Caco-2 (cell line): Measurements from ENCODE around the gene TSPAN32. TPM values are rescaled to one million over a fixed set of nuclear protein-coding genes. Genes with fewer than 3 reads are reported as not detected.

ENCODE experiments used
- BruUV-seq: library from RNA; stranded (reverse); fragments of 400-500 nt; replicated peaks from 2 replicates; lab custom pipeline; 2021; lab: Mats Ljungman, UMichigan
- CTCF ChIA-PET: fragments of 300-600 bp; sonication (Branson Sonifier 250); formaldehyde crosslinking; loops from one replicate; lab custom pipeline; 2022; ENCODE audit warnings: antibody characterized with exemption; lab: Charles Lee
- POLR2A ChIA-PET: fragments of 300-600 bp; sonication (Branson Sonifier 250); formaldehyde crosslinking; loops from one replicate; lab custom pipeline; 2022; ENCODE audit warnings: antibody characterized with exemption; lab: Charles Lee
- DNase-seq, 2 experiments: peaks; one replicate each; pipeline versions ENCODE4 v3.0.0 to v3.0.0-alpha.2; 2020 to 2022
- H3K27me3 ChIP-seq: replicated peaks from 2 replicates; pipeline ENCODE4 v1.6.0; 2011; ENCODE audit warnings: low read length; ENCODE audit not compliant: control insufficient read depth, insufficient read depth
- H3K36me3 ChIP-seq: 2 replicates; pipeline ENCODE4 v1.5.1; 2011; ENCODE audit warnings: low read length; ENCODE audit not compliant: control insufficient read depth, insufficient read depth
- H3K4me1 ChIP-seq: fragments of 250-450 bp; sonication (Bioruptor Pico); 2 replicates; pipeline ENCODE4 v1.5.1; 2020; ENCODE audit warnings: mild to moderate bottlenecking
- H3K4me3 ChIP-seq: 2 replicates; pipeline ENCODE4 v1.5.1; 2011; ENCODE audit warnings: low read depth, mild to moderate bottlenecking, control low read depth, low read length
- H3K9me3 ChIP-seq: fragments of 250-450 bp; sonication (Bioruptor Pico); 2 replicates; pipeline ENCODE4 v1.5.1; 2020; ENCODE audit warnings: mild to moderate bottlenecking, moderate library complexity
- H3K27ac Mint-ChIP-seq: one replicate; pipeline ENCODE4 v1.8.0; 2022; ENCODE audit warnings: mixed read lengths; ENCODE audit not compliant: unreplicated experiment
- H3K27me3 Mint-ChIP-seq: one replicate; pipeline ENCODE4 v1.8.0; 2022; ENCODE audit warnings: mixed read lengths; ENCODE audit not compliant: insufficient read depth, unreplicated experiment
- H3K36me3 Mint-ChIP-seq: one replicate; pipeline ENCODE4 v1.8.0; 2022; ENCODE audit warnings: mild to moderate bottlenecking, mixed read lengths; ENCODE audit not compliant: insufficient read depth, unreplicated experiment
- H3K4me1 Mint-ChIP-seq: one replicate; pipeline ENCODE4 v1.8.0; 2022; ENCODE audit warnings: low read depth, mixed read lengths; ENCODE audit not compliant: unreplicated experiment
- H3K4me3 Mint-ChIP-seq: one replicate; pipeline ENCODE4 v1.8.0; 2022; ENCODE audit warnings: mild to moderate bottlenecking, moderate library complexity, mixed read lengths; ENCODE audit not compliant: unreplicated experiment
- H3K9me3 Mint-ChIP-seq: one replicate; pipeline ENCODE4 v1.8.0; 2022; ENCODE audit warnings: mixed read lengths; ENCODE audit not compliant: unreplicated experiment
- CTCF ChIP-seq, 2 experiments: fragments of 200-600 bp in 1 of 2; IDR thresholded peaks; 1 replicate in 1 of 2; 2 replicates in 1 of 2; pipeline versions ENCODE4 v1.5.1 to v1.8.0; 2011 to 2022; ENCODE audit warnings: antibody characterized with exemption in 1 of 2, control low read depth in 1 of 2, inconsistent platforms in 1 of 2, low read depth in 1 of 2, low read length in 1 of 2, mild to moderate bottlenecking in 1 of 2, moderate library complexity in 1 of 2; ENCODE audit not compliant: insufficient read depth in 1 of 2, severe bottlenecking in 1 of 2, unreplicated experiment in 1 of 2
- intact Hi-C: fragments of 100-400 bp; cut with micrococcal nuclease; formaldehyde crosslinking; loops from one replicate; pipeline ENCODE4 v1.10.0; 2022; ENCODE audit not compliant: unreplicated experiment
- total RNA-seq: library from RNA; stranded (reverse); gene quantifications from 2 replicates; pipeline ENCODE4 v1.2.3, GENCODE V29; 2022

TSPAN32 gene
- total RNA-seq, 1 experiment from 2014 or later = 1.2 TPM

GRCh38 chr11:2318707-2319106 lies 16.9 kb downstream of the TSPAN32 start:
- no peaks in the 10 kb centered on the region for H3K36me3 Mint-ChIP-seq
- H3K9me3 Mint-ChIP-seq = no peaks in the 10 kb centered on the region
- no peak overlapping the region for H3K4me3 Mint-ChIP-seq
- Histone ChIP-seq H3K9me3 (no peaks in the 10 kb centered on the region; the same call in none of the 2 replicates), H3K4me1 (no peaks in the 10 kb centered on the region), H3K27me3 (no peaks in the 10 kb centered on the region), H3K4me3 (no peak overlapping the region), H3K36me3 (no peaks in the 10 kb centered on the region)
- no peaks in the 10 kb centered on the region for H3K4me1 Mint-ChIP-seq
- no peak overlapping the region for H3K27ac Mint-ChIP-seq
- intact Hi-C loops = no loop called here
- H3K27me3 Mint-ChIP-seq = no peaks in the 10 kb centered on the region
- BruUV-seq = no TSS peak
- ChIA-PET CTCF (no interaction called here), POLR2A (no interaction called here)
- DNase-seq = no peak
- TF ChIP-seq CTCF (IDR thresholded peaks at IDR 0.05; ENCODE audit: insufficient read depth in 1 of 2, low read depth in 1 of 2, low read length in 1 of 2, severe bottlenecking in 1 of 2, unreplicated experiment in 1 of 2) = no peak

- no TSS peak for BruUV-seq
- POLR2A ChIA-PET = interaction anchor here (0.5 kb wide), 1 partner anchor 58 kb away, joined by 5 read pairs; no protein-coding TSS in a partner anchor
- no peak overlapping the region for H3K4me3 Mint-ChIP-seq
Measured at GRCh38 chr11:2319791-2320472, 18.1 kb downstream of the TSPAN32 start.

More at GRCh38 chr11:2319791-2320472, 18.1 kb downstream of the TSPAN32 start:
- CTCF ChIA-PET = no interaction called here
- Mint-ChIP-seq H3K36me3 (no peaks in the 10 kb centered on the region), H3K27ac (no peak overlapping the region), H3K27me3 (no peaks in the 10 kb centered on the region), H3K9me3 (no peaks in the 10 kb centered on the region), H3K4me1 (no peaks in the 10 kb centered on the region)
- TF ChIP-seq CTCF (IDR thresholded peaks at IDR 0.05; ENCODE audit: insufficient read depth in 1 of 2, low read depth in 1 of 2, low read length in 1 of 2, severe bottlenecking in 1 of 2, unreplicated experiment in 1 of 2) = no peak
- DNase-seq = no peak
- H3K4me3 ChIP-seq = no peak overlapping the region
- no peaks in the 10 kb centered on the region for H3K36me3 ChIP-seq
- no peaks in the 10 kb centered on the region; the same call in none of the 2 replicates for H3K9me3 ChIP-seq
- no peaks in the 10 kb centered on the region for H3K27me3 ChIP-seq
- intact Hi-C loops = no loop called here
- H3K4me1 ChIP-seq = no peaks in the 10 kb centered on the region
